CD4-positive, alpha-beta T cell treated with Interleukin-6 at 100 ng/mL for 8 hours (primary cell): ENCODE measurements around the gene C1orf35.
A peak's percentile ranks its signal among the peaks of the same experiment; 100 is the strongest.

Source experiments
- DNase-seq: peaks from one replicate; pipeline ENCODE4 v3.0.0-alpha.2; 2020; ENCODE audit warnings: mixed read lengths, low spot score

C1orf35 gene

DNA sequence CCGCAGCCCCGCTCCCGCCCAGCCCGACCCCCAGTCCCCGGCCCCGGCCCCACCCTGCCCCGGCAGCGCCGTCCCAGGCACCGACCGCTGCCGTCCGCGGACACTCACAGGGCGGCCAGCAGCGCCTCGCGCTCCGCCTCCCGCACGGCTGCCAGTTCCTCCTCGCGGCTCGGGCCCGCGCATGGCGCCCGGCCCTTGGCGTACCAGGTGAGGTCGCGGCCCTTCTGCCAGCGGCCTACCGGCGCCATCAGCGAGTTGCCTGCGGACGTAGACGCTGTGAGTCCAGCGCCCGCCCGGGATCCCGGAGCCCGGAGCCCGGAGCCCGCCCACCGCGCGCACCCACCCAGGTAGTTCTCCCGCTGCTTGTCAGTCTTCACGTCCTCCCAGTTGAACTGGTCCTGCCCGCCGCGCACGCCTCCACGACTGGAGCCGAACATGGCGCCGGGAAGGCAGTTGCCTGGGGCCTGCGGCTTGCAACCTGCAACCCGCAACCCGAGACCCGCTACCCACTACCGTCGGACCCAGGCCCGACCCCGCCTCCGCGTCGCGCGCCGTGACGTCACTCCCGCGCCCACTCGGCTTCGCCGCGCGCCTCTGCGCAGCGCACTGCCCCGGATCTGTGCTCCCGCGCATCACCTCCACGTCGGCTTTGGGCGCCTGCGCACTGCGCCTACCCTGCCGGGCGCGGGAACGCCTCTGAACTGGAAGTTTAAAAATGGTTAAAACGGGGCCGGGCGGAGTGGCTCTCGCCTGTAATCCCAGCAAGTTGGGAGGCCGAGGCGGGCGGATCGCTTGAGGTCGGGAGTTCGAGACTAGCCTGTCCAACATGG lies at the start of gene C1orf35:
Gene C1orf35, minus strand, starts transcription at position 535 of the 830 bp plus-strand sequence. Its CDS starts 98 bp downstream, at position 437.
- peak; percentile 93 for DNase-seq

DNA sequence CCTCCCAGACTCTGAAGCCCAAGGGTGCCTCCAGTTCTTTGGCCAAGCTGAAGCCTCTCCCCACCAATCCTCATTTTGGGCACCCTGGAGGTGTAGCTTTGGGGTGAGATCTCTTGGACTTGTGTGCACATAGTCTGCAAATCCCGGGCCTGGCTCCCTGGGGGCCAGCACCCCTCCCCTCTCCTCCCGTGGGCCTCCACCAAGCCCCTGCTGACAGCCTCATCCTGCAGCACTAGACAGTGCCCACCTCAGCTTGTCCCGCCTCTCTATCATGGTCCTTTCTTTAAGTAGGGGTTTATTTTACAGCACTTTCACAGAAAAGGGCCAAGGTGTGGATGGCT lies 49.8 kb upstream of the C1orf35 start:
- no peak for DNase-seq

GRCh38 chr1:228152097-228152917 lies 49.2 kb upstream of the C1orf35 start:
- DNase-seq, result no peak

- DNase-seq, result no peak
These were observed 48.2 kb upstream of the C1orf35 start for GRCh38 chr1:228151180-228151925.

GRCh38 chr1:228150461-228151179 lies 47.5 kb upstream of the C1orf35 start:
- no peak for DNase-seq

DNA sequence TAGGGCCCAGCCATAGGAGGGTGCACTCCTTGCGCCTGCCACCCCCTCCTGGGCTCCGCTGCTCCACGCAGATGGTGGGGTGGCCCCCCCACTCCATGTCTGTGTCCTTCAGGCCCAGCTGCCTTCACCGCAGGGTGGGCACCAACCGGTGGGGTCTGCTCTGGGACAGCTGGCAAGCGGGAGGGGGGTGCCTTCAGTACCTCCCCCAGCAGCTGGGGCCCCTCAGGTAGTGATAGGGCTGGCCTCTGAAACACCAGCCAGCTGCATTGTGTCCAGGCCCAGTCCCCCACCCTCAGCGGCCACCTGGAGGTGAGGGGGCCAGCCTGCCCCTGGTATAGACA lies 47.0 kb upstream of the C1orf35 start:
- no peak for DNase-seq

GRCh38 chr1:228149406-228150119 lies 46.4 kb upstream of the C1orf35 start, which contains the start of gene GJC2:
Gene GJC2 (plus strand): TSS chr1:228149930. CDS start chr1:228157759, 7,829 bp downstream.
- DNase-seq, result no peak

- DNase-seq, result no peak
These were observed 45.8 kb upstream of the C1orf35 start for GRCh38 chr1:228148935-228149405.

- no peak for DNase-seq
These were observed 45.2 kb upstream of the C1orf35 start for GRCh38 chr1:228148196-228148861.

- DNase-seq, result no peak
These were observed 44.6 kb upstream of the C1orf35 start for GRCh38 chr1:228147768-228148167.

DNA sequence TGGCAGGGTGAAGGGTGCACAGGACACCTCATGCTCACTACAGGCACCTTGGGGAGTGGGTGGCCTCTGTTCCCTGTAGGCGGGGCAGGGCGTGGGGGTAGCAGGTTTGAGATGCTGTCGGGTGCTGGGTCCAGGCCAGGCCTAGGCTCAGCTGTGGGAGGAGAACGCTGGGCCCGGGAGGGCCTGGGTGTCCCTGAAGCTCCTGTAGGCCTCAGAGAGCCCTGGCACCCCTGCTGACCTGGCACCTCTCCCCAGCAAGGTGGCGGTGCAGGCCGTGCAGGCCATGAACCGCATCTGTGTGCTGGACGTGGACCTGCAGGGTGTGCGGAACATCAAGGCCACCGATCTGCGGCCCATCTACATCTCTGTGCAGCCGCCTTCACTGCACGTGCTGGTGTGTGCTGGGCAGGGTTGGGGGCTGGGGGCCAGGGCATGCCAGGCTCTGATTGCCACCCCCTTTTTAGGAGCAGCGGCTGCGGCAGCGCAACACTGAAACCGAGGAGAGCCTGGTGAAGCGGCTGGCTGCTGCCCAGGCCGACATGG lies 44.1 kb upstream of the C1orf35 start:
- no peak for DNase-seq

- no peak for DNase-seq
These were observed 43.5 kb upstream of the C1orf35 start for GRCh38 chr1:228146417-228147150.

- no peak for DNase-seq
These were observed 42.6 kb upstream of the C1orf35 start for GRCh38 chr1:228145463-228146416.

DNA sequence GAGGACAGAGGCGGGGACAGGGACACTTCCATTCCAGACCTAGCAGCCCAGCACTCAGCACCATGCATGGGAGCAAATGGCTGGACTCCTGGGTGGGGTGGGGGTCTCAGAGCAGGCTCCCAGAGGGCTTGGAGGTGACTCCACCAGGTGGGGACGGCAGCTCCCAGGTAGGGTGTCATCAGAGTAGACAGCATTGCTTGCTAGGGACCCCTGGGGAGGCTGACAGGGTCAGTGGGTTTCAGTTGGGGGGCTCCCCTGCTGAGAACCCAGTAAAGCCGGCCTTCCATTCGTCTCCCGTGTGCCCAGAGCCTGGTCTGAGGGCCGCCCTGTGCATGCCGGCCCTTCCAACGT lies 41.8 kb upstream of the C1orf35 start:
- DNase-seq, result no peak

- no peak for DNase-seq
These were observed 41.3 kb upstream of the C1orf35 start for GRCh38 chr1:228144193-228144992.

DNA sequence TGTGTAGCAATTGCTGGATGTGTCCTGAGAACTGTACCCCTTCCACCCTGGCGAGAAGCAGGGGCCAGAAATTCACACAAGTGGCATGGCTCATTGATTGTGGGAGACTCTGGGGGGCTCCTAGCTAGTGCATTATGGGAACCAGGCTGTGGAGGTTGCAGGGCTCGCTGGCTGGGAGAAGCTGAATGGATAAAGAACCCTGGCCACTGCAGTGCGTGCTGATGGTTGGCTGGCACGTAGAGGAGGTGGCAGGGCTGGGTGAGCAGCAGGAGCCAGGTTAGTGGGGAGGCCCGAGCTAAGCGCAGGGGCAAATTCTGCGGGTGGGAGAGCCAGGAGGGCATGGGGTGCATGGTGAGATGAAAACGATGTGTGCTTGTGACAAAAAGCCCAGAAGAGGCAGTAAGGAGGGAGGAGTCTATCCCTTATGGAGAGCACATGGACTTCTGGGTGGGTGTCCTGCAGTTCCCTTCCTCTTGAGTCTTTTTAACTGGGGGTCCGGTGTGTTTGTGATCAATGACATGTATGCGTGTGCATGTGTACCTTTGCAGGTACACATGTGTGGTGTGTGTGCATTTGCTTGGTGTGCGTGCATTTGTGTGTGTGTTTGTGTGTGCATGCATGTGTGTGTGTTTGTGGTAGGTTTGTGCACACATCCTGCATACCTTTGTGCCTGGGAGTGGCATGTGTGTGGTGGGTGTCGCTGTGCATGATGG lies 40.5 kb upstream of the C1orf35 start:
- DNase-seq, result no peak

DNA sequence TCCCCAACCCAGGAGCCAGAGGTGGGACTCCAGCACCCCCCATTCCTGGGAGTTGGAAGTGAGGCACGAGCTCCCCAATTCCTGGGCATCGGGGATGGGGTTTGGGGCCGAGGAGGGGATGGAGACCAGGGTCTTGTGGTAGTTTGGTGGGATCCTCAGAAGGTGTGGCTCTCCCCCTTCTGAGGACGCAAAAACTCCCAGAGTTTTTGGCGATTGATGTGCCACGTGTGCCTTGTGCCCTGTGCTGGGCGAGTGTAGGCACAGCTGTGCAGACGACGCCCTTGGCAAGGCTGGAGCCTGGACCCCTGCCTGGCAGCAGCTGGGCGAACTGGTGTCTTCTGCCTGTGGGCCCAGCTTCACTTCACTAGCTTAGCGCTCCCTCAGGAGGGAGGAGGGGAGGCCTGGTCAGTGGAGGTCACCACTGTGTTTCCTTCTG lies 39.6 kb upstream of the C1orf35 start:
- no peak for DNase-seq
